GM18502 (cell line): ENCODE data around the gene SETD3.

Source experiments
- ATAC-seq: cut with Tn5 transposase; IDR thresholded peaks from one replicate; pipeline ENCODE4 v1.9.1; 2021; ENCODE audit warnings: mild to moderate bottlenecking; ENCODE audit not compliant: unreplicated experiment, poor library complexity

Gene SETD3

DNA sequence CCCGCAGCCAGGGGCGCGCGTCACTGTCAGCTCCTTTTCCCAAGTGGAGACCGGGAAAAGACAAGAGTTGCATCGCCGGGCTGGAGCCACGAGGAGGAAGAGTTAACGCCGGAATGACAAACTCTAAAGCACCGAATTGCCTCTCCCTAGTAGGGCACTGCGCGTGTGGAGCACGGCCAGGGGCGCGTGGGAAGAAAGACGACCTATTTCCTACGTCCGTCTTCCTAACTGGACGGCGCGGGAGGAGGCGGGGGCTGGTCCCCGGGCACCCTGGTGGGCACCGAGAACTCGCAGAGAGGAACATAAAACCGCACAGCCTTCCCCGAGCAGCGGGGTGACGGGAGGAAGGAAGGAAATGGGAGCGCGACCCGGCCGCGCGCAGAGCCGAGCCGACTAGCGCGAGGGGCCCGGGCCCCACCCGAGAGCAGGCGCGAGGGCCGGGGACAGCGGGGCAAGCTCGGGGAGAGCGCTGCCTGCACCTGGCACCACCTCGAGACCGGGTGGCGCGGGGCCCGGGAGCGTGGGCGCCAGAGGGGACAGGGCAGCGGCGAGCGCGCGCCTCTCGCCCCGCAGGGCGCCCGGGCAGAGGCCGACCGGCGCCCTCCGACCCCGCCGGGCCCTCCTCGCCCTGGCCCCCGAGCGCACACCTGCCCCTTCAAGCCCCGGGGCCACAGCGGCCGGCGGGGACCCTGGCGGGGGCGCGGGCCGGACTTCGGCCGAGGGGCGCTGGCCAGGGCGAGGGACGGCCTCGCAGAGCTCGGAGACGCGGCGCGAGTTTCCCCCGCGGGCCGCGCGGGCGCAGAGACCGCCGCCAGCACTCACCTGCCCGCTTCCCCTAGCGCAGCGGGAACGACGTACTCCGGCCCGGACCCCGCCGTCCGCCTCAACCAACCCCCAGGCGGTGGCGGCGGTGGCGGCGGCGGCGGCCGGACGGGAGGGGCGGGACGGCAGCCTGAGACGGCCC, at the start of gene SETD3:
Gene SETD3, minus strand, starts transcription at position 954 of the 964 bp plus-strand sequence. CDS start 15,054 bp downstream, outside the sequence.
- peak; percentile 5 for ATAC-seq

DNA sequence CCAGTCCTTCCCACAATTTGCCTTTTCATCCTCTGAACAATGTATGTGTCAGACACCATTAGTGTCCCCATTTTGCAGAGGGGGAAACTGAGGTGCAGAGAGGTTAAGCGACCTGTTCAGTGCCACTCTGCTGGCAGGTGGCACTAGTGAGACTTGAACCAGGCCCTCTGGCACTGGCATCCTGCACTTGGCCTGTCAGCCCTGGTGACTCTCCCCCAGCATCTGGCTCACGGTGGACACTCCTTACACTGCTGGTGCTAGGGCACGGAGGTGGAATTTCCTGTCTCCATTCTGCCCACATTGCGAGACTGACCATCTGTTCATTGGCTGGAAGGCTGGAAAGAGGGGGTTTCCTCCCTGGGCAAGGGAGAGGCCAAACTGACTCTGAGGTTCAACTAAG, 49.2 kb upstream of the SETD3 start:
- ATAC-seq: no peak

DNA sequence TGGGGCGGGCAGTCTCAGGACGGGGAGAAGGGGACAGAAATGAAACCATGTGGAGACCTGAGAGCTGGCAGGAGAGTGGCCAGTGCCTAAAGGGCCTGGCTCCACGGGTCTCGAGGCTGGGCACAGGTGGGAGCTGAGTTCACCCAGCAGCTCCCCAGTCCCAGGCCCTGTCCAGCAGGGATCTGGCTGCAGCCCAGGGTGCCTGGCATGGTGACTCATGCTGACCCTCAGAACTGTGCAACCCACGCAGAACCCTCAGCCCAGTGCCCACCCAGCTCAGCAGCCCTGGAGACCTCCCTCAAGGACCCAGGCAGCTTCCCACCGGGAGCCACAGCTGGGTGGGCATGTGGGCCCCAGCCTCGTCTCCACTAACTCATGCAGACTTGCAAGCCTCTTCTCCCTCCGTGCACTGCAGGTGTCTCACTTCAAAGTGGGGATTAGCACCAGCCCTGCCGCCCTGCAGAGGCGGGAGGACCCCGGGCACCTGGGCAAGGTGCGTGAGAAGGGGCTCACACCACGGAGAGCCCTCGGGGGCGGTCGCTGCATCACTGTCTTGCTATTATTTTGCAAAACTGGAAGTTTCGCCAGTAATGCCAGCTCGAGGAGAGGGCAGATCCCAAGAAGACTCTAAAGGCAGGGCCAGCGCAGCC, 46.9 kb upstream of the SETD3 start:
- ATAC-seq: no peak

DNA sequence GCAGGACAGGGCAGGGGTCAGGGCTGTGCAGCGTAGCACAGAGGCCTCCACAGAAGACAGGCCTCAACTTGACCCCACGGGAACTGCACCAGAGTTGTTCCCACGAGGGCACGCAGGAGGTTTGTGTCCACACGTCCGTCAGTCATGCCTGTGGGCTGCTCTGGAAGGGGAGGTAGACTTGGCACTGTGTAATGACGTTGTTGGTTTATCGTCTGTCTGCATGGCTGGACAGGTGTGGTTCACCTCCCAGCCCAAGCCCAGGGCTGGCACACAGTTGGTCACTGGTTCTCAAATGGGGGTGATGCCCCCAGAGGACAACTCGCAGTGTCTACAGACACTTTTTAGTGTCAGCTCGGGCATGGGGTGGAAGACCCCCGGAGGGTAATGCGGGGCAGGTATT, 46.4 kb upstream of the SETD3 start:
- no peak for ATAC-seq

DNA sequence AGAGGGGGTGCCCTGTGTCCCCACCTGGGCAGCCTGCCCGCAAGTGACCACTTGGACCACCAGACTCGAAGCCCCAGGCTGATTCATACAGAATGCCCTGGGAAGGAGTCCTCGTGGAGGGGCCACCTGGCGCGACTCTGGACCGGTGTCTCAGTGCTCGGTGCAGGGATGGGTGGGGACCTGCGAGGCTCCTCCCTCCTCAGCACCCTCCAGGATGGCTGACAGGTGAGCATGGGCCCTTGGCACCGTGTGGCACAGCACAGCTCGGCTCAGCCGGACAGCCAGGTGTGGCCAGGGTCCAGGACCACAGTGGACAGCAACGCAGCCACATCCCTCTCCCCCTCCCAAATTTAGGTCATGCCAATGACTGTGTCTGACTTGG, 45.0 kb upstream of the SETD3 start:
- ATAC-seq: no peak

DNA sequence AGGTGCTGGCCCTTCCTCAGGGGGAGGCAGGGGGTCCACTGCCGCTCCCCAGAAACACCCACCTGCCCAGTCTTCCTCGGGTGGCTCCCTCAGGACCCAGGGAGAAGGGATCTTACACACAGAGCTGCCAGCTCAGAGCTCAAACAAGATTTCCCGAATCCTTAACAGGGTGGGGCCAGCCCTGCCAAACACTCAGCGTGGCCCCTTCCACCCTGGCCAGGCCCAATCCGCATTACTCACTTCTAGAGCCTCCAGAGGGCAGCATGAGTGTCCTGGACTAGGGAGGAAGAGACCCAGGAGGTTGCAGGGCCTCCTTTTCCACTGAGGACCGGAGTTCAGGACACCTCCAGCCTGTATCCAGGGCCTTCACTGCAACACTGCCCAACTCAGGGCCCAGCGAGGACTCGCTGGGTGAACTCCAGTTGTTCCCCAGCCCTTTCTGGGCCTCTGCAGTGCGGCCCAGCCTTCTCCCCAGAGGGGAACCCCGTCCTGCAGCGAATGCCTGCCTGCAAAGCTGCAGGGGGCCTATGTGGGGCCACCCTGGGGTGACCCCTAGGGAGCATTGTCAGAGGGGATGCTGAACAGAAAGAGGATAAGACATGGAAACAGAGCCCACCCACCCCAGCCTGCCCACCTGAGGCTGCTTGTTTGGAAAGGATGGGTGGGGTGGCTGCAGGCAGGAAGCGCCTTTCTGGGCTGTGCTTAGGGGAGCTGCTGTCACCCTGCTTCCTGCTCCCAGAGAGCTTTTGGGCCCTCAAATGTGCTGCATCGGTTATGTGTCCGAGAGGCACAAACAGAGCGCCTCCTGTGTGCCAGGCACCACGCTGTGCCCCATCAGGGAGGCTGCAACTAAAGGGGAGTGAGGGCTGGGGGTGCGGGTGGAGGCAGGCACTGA, 44.4 kb upstream of the SETD3 start:
- no peak for ATAC-seq

DNA sequence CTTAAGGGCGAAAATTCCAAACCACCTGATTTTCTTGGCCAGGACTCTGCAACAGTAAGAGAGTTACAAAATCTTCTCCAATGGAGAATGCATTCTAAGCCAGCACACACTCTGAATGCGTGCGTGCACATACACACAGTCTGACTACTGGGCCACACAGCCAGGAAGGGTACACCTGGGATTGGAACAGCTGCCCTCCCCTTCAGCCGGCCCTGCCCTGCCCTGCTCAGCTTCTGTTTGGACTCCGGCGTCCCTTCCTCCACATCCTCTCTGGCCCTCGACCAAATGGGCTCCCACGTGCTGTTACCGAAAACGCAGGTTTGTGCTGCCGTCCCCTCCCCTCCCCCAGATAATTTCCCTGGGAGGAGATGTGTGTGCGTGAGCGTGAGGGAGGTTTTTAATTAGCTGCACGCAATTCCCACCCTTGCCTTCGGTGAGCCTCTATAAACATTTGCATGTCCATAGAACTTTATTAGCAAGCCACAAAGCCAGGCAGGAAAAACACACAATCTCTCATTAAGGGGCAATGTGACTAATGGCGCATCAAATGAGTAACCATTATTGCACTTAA, 43.5 kb upstream of the SETD3 start:
- ATAC-seq: no peak

DNA sequence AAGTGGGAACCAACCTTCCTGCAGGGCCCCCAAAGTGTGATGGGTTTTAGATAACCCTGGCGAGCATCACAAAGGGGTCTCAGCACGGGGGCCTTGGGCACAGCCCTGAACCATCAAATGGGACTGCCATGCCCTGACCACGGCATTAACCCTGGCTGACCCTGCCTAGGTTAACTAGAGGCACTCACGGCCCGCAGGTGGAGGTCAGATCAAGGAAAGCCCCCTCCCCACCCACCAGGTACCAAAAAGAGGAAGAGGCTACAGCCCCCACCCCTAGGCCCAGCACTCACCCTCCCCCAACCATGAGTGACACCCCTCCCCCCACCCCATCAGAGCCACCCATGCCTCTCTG, 43.0 kb upstream of the SETD3 start:
- no peak for ATAC-seq

DNA sequence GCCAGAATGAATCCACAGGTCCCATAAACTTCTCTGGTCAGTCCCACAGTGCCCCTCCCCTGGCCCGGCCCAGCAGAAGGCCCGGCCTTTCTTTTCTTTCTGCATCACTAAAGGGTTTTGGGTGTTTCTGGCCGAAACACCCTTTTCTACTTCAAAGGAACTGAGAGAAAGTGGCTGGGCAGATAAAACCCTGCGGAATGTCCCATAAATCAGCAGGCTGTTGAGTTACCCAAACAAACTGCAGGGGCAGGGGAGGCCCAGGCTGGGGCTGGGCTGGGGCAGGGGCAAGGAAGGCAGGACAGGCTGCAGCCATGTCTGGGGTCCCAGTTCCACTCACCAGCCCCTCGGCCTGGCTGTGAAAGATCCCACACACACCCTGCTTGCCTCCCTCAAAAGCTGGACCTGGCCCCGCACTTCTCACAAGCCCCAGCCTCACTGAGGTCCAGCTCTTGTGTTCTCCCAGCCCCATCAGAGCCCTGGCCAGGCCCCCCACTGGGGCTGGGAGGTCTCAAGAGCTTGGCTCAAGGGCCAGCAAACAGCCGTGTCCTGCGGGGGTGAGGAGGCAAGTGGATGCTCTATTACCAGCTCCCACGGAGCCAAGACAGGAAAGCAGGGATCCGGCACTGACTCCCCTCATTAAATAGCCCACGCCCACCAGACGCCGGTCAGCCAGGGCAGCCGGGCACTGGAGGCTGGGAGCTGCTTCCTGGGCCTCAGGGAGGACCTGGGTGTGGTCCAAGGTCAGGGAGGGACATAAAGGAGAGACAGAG, 42.5 kb upstream of the SETD3 start:
- ATAC-seq: no peak

DNA sequence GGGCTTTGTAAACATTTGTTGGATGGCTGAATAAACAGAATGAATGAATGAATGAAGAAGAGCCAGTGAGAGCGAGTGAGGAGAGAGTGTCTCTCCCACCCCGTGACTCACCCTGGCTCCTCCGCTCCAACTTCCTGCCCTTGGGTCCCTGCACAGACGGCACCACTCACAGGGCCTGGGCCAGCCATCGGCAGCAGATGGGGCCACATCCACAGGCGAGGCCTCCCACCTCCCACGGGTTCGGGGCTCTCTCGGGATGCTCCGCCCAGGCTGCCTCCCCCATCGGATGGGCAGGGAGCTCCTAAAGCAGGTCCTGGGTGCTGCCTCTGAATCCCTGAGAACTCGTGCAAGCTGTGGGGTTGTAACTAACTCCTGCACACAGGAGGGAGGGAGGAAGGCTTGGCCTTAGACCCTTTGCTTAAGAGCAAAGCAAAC, 41.8 kb upstream of the SETD3 start:
- ATAC-seq: no peak

DNA sequence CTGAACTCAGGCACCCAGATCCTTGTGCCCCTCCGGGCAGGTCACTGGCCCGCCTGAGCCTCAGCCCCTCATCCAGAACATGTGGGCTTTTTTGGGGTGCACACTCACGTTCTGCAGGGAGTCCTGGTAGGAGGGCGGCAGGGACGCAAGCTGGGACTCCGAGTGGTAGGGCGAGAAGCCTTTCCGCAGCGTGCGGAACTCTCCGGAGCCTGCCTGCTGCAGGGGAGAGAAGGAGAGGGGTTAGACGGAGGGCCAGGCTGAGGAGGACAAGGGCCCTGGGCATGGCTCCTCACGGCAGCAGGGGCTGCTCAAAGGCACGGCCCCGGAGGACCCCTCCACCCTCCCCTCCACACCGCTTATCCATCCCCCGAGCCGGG, 41.4 kb upstream of the SETD3 start:
- ATAC-seq: no peak

DNA sequence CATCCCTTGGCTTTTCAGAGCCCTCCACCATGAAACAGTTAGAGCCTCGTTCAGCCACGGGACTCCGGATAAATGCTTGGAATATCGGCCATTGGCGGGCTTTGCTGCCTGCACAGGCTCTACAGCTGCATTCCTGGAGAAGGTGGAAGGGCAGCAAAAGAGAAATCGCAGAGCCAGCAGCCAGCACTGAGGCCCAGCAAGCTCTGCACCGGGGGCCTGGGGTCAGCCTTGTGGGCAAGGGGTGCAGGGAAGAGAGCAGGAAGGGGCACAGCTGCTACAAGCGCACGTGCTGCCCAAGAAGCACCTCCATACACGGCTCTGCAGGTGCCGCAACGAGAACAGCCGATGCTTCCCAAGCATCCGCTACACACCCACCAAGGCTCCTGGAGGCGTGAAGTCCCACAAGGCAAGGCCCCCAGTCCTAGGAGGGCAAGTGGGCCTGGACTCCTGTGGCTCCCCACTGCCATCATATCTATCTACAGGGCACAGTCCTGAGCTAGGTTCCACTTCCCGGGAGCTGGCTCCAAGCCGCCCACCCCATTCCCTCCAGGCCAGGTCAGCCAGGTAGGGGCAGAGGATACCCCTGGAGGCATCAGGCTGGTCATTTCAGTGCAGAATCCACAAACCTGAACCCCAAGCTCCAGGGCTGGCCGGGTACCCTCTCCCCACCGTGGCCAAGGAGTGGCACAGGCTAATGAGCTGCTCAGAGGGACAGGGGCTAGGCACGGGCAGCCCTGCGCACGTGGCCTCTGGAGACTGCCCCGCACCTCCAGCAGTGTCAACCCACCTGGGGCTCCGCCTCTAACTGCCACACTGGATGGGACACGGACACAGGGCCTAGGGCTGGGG, 40.7 kb upstream of the SETD3 start:
- no peak for ATAC-seq

DNA sequence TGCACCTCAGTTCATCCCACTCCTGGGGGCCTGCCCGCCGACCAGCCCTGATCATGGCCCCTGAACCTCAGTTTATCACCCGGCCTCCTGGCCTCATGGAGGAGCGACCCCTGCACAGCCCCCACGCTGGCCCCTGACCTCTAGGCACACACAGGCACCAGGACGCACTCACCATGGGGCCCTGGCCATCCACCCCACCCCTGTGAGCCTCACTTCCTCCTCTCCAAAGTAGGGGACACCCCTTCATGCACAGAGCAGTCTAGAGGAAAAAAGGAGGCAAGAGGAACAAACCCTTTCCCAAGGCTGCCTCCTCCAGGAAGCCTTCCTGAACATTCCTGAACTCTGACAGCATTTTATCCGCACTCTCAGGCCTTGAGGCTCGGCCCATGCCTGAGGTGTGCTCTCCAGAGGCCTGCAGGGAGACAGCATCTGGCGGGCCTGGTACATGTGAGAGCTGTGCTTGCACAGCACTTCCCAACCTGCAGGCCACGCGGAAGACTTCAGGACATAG, 40.0 kb upstream of the SETD3 start:
- no peak for ATAC-seq

DNA sequence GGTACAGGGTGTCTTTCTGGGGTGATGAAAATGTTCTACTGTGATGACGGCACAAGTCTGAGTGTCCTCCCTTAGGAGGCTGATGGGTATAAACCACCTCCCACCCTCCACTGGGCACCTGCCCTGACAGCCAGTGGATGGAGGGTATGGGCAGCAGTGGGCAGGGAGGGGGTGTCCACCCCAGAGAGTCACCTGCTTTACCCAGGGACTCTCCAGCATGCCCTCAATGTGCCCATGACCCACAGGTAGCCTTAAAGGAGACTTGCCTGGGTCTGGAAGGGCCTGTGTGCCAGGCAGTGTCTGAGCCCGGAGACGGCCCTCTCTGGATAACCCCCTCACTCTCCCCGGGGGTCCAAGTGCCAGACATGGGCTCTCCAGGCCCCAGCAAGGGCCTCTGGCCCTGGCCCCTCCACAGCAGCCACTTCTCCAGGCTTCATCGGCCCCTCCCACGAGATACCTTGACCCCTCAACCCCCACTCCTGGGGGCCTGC, 39.3 kb upstream of the SETD3 start:
- ATAC-seq: no peak

DNA sequence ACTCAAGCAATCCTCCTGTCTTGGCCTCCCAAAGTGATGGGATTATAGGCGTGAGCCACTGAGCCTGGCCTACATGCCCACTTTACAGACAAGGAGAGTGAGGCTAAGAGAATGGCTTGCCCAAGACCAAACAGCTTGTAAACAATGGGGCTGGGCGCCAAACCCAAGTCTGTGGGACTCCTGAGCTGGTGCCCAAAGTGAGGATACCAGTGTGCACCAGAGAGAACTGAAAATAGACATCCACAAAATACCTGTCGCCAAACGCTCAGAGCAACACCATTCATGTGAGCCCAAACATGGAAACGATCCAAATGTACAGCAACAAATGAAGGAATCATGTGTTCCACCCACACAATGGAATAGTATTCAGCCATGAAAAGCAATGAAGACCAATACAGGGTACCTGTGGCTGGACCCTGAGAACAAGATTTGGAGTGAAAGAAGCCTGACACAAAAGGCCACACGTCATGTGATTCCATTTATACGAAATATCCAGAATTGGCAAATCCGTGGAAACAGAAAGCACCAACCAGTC, 38.8 kb upstream of the SETD3 start:
- no peak for ATAC-seq

DNA sequence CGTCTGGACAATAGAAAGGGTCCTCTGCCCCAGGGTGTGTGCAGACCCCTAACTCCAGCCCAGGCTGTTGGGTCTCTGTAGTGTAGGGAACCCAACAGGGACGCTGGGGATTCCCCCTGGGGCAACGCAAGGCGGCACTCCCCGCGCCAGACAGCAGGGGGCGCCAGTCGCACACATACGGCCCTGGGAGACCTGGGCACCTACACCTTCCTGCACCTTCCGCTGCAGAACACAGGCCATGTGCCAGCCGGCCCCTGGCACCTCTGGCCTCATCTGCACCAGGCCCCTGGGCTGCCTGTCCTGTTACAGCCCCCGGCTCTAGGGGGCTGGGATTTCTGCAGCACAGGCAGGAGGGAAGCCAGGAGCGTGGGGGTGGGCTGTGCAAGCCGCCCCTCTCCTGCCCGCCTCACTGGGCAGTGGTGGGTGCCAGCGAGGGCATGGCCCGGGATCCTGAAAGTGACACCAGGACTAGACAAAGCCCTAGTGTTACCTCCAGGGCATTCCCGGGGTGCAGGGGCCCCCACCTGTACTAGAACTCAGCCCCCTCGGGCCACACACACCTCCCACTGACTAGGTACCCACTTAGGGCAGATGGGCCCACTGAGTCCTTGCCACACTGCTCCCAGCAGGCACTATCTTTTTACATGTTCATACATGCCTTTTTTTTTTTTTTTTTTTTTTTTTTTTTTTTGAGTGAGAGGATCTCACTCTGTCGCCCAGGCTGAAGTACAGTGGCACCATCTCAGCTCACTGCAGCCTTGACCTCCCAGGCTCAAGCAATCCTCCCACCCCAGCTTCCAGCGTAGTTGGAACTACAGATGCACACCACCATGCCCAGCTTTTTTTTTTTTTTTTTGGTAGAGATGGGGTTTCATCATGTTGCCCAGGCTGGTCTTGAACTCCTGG, 38.0 kb upstream of the SETD3 start:
- peak; percentile 79 for ATAC-seq
